NCI-H345 (cell line): ENCODE data around the gene DGAT2.
A peak's percentile ranks its signal among the peaks of the same experiment; 100 is the strongest.

Source experiments
- DNase-seq: peaks from one replicate; lab custom pipeline; 2025; lab: John Stamatoyannopoulos, UW

The DGAT2 gene

GRCh38 chr11:75826461-75827230, 58.1 kb downstream of the DGAT2 start:
- no peak for DNase-seq

GRCh38 chr11:75827562-75827961, 59.0 kb downstream of the DGAT2 start:
- DNase-seq, result no peak

GRCh38 chr11:75831915-75832502, 63.4 kb downstream of the DGAT2 start:
- no peak for DNase-seq

- no peak for DNase-seq
Observed at GRCh38 chr11:75834728-75835127, 66.2 kb downstream of the DGAT2 start.

GRCh38 chr11:75836417-75836816, 67.8 kb downstream of the DGAT2 start:
- no peak for DNase-seq

- no peak for DNase-seq
Observed at GRCh38 chr11:75839851-75840250, 71.3 kb downstream of the DGAT2 start.

- no peak for DNase-seq
Observed at GRCh38 chr11:75840522-75840921, 71.9 kb downstream of the DGAT2 start.

- no peak for DNase-seq
Observed at GRCh38 chr11:75841739-75842138, 73.2 kb downstream of the DGAT2 start.

GRCh38 chr11:75845324-75845723, 76.7 kb downstream of the DGAT2 start:
- no peak for DNase-seq

GRCh38 chr11:75849894-75850293, 81.3 kb downstream of the DGAT2 start:
- DNase-seq, result no peak

GRCh38 chr11:75850787-75851186, 82.2 kb downstream of the DGAT2 start:
- peak; percentile 3 for DNase-seq
